HCT116 (cell line): Measurements from ENCODE around the gene RADX. TPM values are rescaled to one million over a fixed set of nuclear protein-coding genes. Genes with fewer than 3 reads are reported as not detected.

Experiments used
- ATAC-seq: fragments of 200-7000 bp; cut with Tn5 transposase; 2 replicates; pipeline ENCODE4 v1.9.1; 2020; ENCODE audit warnings: mild to moderate bottlenecking, moderate library complexity
- BruUV-seq: library from RNA; stranded (reverse); fragments of 400-500 nt; replicated peaks from 2 replicates; lab custom pipeline; 2021; lab: Mats Ljungman, UMichigan
- CTCF ChIA-PET: fragments of 300-600 bp; sonication (Branson Sonifier 250); formaldehyde crosslinking; loops from one replicate; lab custom pipeline; 2021; ENCODE audit warnings: antibody characterized with exemption; lab: Charles Lee
- POLR2A ChIA-PET: fragments of 300-600, 350-600 bp; sonication (Branson Sonifier 250); formaldehyde crosslinking; loops from one replicate; lab custom pipeline; 2021; ENCODE audit warnings: antibody characterized with exemption; lab: Charles Lee
- RAD21 ChIA-PET, 2 experiments: fragments of 300-600 bp; sonication (Branson Sonifier 250); formaldehyde crosslinking; loops; one replicate each; lab custom pipeline; 2023; ENCODE audit warnings: low total read pairs in 2 of 2; ENCODE audit not compliant: uncharacterized antibody in 2 of 2, unreplicated experiment in 2 of 2, low non-redundant PET in 1 of 2; lab: Charles Lee
- DNase-seq: peaks from one replicate; pipeline ENCODE4 v3.0.0-alpha.2; 2010; ENCODE audit warnings: low read depth, low spot score
- H2AFZ ChIP-seq: fragments of 200-600 bp; shearing (Covaris generic), sonication (generic); 2 replicates; pipeline ENCODE4 v1.6.1; 2017; ENCODE audit warnings: low read depth, mixed run types, mixed read lengths, antibody characterized with exemption, low read length; ENCODE audit not compliant: poor library complexity, severe bottlenecking
- H3K27ac ChIP-seq: 2 replicates; pipeline ENCODE4 v1.5.1; 2012; ENCODE audit warnings: low read depth, low read length
- H3K27me3 ChIP-seq: fragments of 200-600 bp; sonication (generic); 2 replicates; pipeline ENCODE4 v1.6.1; 2016; ENCODE audit warnings: mixed run types, low read length, mixed read lengths; ENCODE audit not compliant: insufficient read depth
- H3K36me3 ChIP-seq, 2 experiments: fragments of 200-500 bp in 1 of 2; fragments of 200-600 bp in 1 of 2; sonication (Bioruptor generic) in 1 of 2; sonication (generic) in 1 of 2; 2 replicates each; pipeline versions ENCODE4 v1.5.1 to v1.6.1; 2014 to 2016; ENCODE audit warnings: low read length in 2 of 2, inconsistent platforms in 1 of 2, mixed read lengths in 1 of 2, mixed run types in 1 of 2; ENCODE audit not compliant: insufficient read depth in 2 of 2, control insufficient read depth in 1 of 2
- H3K4me1 ChIP-seq, 2 experiments: fragments of 200-600 bp in 1 of 2; sonication (generic) in 1 of 2; 2 replicates each; pipeline versions ENCODE4 v1.5.1 to v1.6.1; 2012 to 2017; ENCODE audit warnings: low read length in 2 of 2, inconsistent platforms in 1 of 2, mild to moderate bottlenecking in 1 of 2, mixed read lengths in 1 of 2, mixed run types in 1 of 2, moderate library complexity in 1 of 2; ENCODE audit not compliant: insufficient read depth in 2 of 2, control insufficient read depth in 1 of 2
- H3K4me2 ChIP-seq: fragments of 200-600 bp; sonication (generic); 2 replicates; pipeline ENCODE4 v1.6.1; 2017; ENCODE audit warnings: mixed run types, low read length, mixed read lengths
- H3K4me3 ChIP-seq, 2 experiments: fragments of 200-600 bp in 1 of 2; sonication (generic) in 1 of 2; replicated peaks in 1 of 2; 2 replicates each; pipeline ENCODE4 v1.5.1; 2011 to 2016; ENCODE audit warnings: low read length in 2 of 2, control low read depth in 1 of 2, low read depth in 1 of 2, mild to moderate bottlenecking in 1 of 2, mixed read lengths in 1 of 2, mixed run types in 1 of 2
- H3K79me2 ChIP-seq: fragments of 200-600 bp; sonication (generic); 2 replicates; pipeline ENCODE4 v1.6.1; 2017; ENCODE audit warnings: mild to moderate bottlenecking, mixed run types, low read length, moderate library complexity, mixed read lengths; ENCODE audit not compliant: insufficient read depth
- H3K9ac ChIP-seq: fragments of 200-600 bp; sonication (generic); 2 replicates; pipeline ENCODE4 v1.6.1; 2016; ENCODE audit warnings: low read length, mixed read lengths
- H3K9me2 ChIP-seq: fragments of 200-600 bp; sonication (generic), shearing (Covaris generic); 2 replicates; pipeline ENCODE4 v1.6.1; 2017; ENCODE audit warnings: mixed run types, mild to moderate bottlenecking, moderate library complexity; ENCODE audit not compliant: insufficient read depth
- H3K9me3 ChIP-seq, 2 experiments: fragments of 200-500 bp in 1 of 2; fragments of 200-600 bp in 1 of 2; sonication (Bioruptor generic) in 1 of 2; sonication (generic) in 1 of 2; 2 replicates each; pipeline ENCODE4 v1.6.1; 2014 to 2017; ENCODE audit warnings: low read length in 2 of 2, mixed read lengths in 2 of 2, inconsistent platforms in 1 of 2, low read depth in 1 of 2, mild to moderate bottlenecking in 1 of 2, mixed run types in 1 of 2, moderate library complexity in 1 of 2; ENCODE audit not compliant: control insufficient read depth in 1 of 2, insufficient read depth in 1 of 2
- H4K20me1 ChIP-seq: fragments of 200-600 bp; sonication (generic), shearing (Covaris generic); 2 replicates; pipeline ENCODE4 v1.6.1; 2017; ENCODE audit warnings: mixed run types, mild to moderate bottlenecking, moderate library complexity; ENCODE audit not compliant: insufficient read depth
- CEBPB ChIP-seq: IDR thresholded peaks from 2 replicates; pipeline ENCODE4 v1.6.1; 2012; ENCODE audit warnings: low read depth
- ELF1 ChIP-seq: IDR thresholded peaks from 2 replicates; pipeline ENCODE4 v1.6.1; 2012; ENCODE audit warnings: low read depth, borderline replicate concordance
- POLR2A ChIP-seq: IDR thresholded peaks from 2 replicates; pipeline ENCODE4 v1.7.0; 2011; ENCODE audit warnings: borderline replicate concordance; ENCODE audit not compliant: insufficient read depth, insufficient read length; ENCODE audit errors: extremely low read depth
- POLR2AphosphoS5 ChIP-seq: IDR thresholded peaks from 2 replicates; pipeline ENCODE4 v1.6.1; 2011; ENCODE audit warnings: mild to moderate bottlenecking, low read depth, low read length, moderate library complexity
- SIN3A ChIP-seq: IDR thresholded peaks from 2 replicates; pipeline ENCODE4 v1.6.1; 2012; ENCODE audit warnings: low read depth
- SP1 ChIP-seq: IDR thresholded peaks from 2 replicates; pipeline ENCODE4 v1.6.1; 2012; ENCODE audit warnings: low read depth
- SRF ChIP-seq: IDR thresholded peaks from 2 replicates; pipeline ENCODE4 v1.6.1; 2012; ENCODE audit warnings: low read depth
- TCF7L2 ChIP-seq: IDR thresholded peaks from 2 replicates; pipeline ENCODE4 v1.7.0; 2011; ENCODE audit warnings: borderline replicate concordance, inconsistent platforms; ENCODE audit not compliant: insufficient read depth, insufficient read length; ENCODE audit errors: extremely low read depth
- ZNF274 ChIP-seq: fragments of 200-500 bp; sonication (Bioruptor generic); IDR thresholded peaks from 2 replicates; pipeline ENCODE4 v1.6.1; 2014; ENCODE audit warnings: mild to moderate bottlenecking, low read depth, low read length, inconsistent platforms
- intact Hi-C: fragments of 100-400 bp; cut with micrococcal nuclease; formaldehyde crosslinking; loops from 2 replicates; pipeline ENCODE4 v1.10.0; 2022
- total RNA-seq: library from RNA; stranded (reverse); gene quantifications from one replicate; pipeline ENCODE4 v1.2.1, GENCODE V29; 2021; ENCODE audit not compliant: unreplicated experiment
- TF ChIP-seq, protein P1 (sequence below): IDR thresholded peaks from 2 replicates; pipeline ENCODE4 v1.6.1; 2012
- TF ChIP-seq, protein P2 (sequence below): IDR thresholded peaks from 2 replicates; pipeline ENCODE4 v1.6.1; 2011; ENCODE audit warnings: mild to moderate bottlenecking, low read length, moderate library complexity; ENCODE audit not compliant: insufficient replicate concordance; ENCODE audit errors: extremely low read depth
- TF ChIP-seq, protein P3 (sequence below): IDR thresholded peaks from 2 replicates; pipeline ENCODE4 v1.6.1; 2012; ENCODE audit warnings: low read depth

The RADX gene
- total RNA-seq, 1 experiment from 2014 or later = 8.0 TPM

- Histone ChIP-seq H3K9me3 (no peaks in the 10 kb centered on the region), H4K20me1 (no peaks in the 10 kb centered on the region), H2AFZ (peak overlapping the region; percentile 85), H3K36me3 (no peaks in the 10 kb centered on the region), H3K9me2 (no peaks in the 10 kb centered on the region), H3K4me2 (peak overlapping the region; percentile 91), H3K9ac (peak overlapping the region; percentile 67), H3K79me2 (no peaks in the 10 kb centered on the region), H3K4me3 (peak overlapping the region; percentile 55 to 63), H3K27me3 (no peaks in the 10 kb centered on the region), H3K27ac (no peak overlapping the region), H3K4me1 (peaks cover 0 to 20% of the 10 kb centered on the region in 2 experiments; a peak in 2 of 4 replicates)
- intact Hi-C loops = no loop called here
- TF ChIP-seq SP1 = no peak
- TF ChIP-seq CEBPB = no peak
- TF ChIP-seq SIN3A = no peak
- TF ChIP-seq TCF7L2 = no peak
- TF ChIP-seq, protein P1, sequence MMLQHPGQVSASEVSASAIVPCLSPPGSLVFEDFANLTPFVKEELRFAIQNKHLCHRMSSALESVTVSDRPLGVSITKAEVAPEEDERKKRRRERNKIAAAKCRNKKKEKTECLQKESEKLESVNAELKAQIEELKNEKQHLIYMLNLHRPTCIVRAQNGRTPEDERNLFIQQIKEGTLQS = no peak
- TF ChIP-seq, protein P2, sequence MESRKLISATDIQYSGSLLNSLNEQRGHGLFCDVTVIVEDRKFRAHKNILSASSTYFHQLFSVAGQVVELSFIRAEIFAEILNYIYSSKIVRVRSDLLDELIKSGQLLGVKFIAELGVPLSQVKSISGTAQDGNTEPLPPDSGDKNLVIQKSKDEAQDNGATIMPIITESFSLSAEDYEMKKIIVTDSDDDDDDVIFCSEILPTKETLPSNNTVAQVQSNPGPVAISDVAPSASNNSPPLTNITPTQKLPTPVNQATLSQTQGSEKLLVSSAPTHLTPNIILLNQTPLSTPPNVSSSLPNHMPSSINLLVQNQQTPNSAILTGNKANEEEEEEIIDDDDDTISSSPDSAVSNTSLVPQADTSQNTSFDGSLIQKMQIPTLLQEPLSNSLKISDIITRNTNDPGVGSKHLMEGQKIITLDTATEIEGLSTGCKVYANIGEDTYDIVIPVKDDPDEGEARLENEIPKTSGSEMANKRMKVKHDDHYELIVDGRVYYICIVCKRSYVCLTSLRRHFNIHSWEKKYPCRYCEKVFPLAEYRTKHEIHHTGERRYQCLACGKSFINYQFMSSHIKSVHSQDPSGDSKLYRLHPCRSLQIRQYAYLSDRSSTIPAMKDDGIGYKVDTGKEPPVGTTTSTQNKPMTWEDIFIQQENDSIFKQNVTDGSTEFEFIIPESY = no peak
- TF ChIP-seq ZNF274 = no peak
- TF ChIP-seq SRF = no peak
- TF ChIP-seq POLR2AphosphoS5 = no peak
- no peak for TF ChIP-seq ELF1
- TF ChIP-seq POLR2A = no peak
- TF ChIP-seq, protein P3, sequence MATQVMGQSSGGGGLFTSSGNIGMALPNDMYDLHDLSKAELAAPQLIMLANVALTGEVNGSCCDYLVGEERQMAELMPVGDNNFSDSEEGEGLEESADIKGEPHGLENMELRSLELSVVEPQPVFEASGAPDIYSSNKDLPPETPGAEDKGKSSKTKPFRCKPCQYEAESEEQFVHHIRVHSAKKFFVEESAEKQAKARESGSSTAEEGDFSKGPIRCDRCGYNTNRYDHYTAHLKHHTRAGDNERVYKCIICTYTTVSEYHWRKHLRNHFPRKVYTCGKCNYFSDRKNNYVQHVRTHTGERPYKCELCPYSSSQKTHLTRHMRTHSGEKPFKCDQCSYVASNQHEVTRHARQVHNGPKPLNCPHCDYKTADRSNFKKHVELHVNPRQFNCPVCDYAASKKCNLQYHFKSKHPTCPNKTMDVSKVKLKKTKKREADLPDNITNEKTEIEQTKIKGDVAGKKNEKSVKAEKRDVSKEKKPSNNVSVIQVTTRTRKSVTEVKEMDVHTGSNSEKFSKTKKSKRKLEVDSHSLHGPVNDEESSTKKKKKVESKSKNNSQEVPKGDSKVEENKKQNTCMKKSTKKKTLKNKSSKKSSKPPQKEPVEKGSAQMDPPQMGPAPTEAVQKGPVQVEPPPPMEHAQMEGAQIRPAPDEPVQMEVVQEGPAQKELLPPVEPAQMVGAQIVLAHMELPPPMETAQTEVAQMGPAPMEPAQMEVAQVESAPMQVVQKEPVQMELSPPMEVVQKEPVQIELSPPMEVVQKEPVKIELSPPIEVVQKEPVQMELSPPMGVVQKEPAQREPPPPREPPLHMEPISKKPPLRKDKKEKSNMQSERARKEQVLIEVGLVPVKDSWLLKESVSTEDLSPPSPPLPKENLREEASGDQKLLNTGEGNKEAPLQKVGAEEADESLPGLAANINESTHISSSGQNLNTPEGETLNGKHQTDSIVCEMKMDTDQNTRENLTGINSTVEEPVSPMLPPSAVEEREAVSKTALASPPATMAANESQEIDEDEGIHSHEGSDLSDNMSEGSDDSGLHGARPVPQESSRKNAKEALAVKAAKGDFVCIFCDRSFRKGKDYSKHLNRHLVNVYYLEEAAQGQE = no peak
- ChIA-PET RAD21 (no interaction called here), POLR2A (no interaction called here), CTCF (no interaction called here)
- BruUV-seq = no TSS peak
- DNase-seq (no peak), ATAC-seq (peak; percentile 15)
Observed at GRCh38 chrX:106725931-106726330, 114.2 kb downstream of the RADX start.
